A549 treated with Hydrocortisone at 1 μM for 4 hours (cell line): ENCODE measurements around the gene TNFRSF21. TPM values are rescaled to one million over a fixed set of nuclear protein-coding genes. Genes with fewer than 3 reads are reported as not detected.

Experiments used
- total RNA-seq: library from RNA; stranded (reverse); fragments of 200-300 nt; extraction: Qiagen RNA extraction; gene quantifications from 5 replicates; pipeline ENCODE4 v1.2.3, GENCODE V29; 2022

The TNFRSF21 gene
- 12.9 to 15.3 TPM (median 13.8 TPM) in 5 replicates for total RNA-seq

DNA sequence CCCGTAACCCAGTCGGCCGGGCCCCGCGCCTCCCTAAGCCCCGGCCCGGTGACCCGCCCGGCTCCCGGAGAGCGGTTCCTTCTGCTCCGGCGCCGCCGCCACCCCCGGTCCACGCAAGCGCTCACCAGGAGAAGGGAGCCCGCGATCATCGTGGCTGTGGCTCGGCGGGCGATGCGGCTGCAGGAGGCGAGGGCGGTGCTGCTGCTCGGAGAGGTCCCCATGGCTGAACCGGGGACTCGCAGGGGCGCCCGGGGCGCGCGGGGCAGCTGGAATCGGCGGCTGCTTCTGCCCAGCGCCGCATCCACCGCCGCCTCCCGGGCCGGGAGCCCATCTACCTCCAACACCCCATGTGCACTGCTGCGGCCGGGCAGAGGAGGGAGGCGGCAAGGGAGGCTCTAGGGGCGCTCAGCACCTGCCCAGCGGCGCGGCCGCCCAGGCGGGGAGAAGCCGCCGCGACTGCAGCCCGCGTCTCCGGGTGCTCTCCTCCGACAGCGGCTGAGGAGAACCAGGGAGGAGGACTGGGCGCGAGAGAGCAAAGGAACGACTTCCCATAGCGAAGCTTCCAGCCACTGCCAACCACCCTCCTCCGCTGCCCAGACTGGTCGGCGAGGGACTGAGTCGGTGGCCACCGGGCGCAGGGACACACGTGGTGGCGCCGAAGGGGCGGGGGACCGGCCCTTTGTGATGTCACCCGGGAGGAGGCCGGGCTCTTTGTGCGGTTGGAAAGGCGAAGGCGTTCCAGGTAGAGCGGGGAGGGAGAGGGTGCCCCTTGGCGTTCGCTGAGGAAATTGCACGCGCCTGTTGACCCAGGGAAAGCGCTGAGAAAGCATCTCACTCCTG lies at the start of gene TNFRSF21:
Gene TNFRSF21 (minus strand): TSS at position 615 of the 840 bp plus-strand sequence. CDS start 394 bp downstream, at position 221.

Other genes with a start within 250 kb of the TNFRSF21 start
- 10.1 to 17.7 TPM (median 13.2 TPM) in 5 replicates for gene CD2AP, start 167.9 kb upstream of the TNFRSF21 start, total RNA-seq